ENCODE data around the gene PARVA.

- TF ChIP-seq POLR2A (IDR thresholded peaks at IDR 0.05; ENCODE audit: low read length): no peak
- TF ChIP-seq JUN (IDR thresholded peaks at IDR 0.05): no peak
- no peak for TF ChIP-seq CBX8 (IDR thresholded peaks at IDR 0.05)
- no peak for TF ChIP-seq ZFP36 (IDR thresholded peaks at IDR 0.05; ENCODE audit: borderline replicate concordance, partially characterized antibody)
- no peak for TF ChIP-seq MAX (IDR thresholded peaks at IDR 0.05)
- no peak for TF ChIP-seq PBX3 (IDR thresholded peaks at IDR 0.05)
- no peak for TF ChIP-seq KDM1A (IDR thresholded peaks at IDR 0.05; ENCODE audit: low read depth)
- no peak for TF ChIP-seq SMC3 (IDR thresholded peaks at IDR 0.05)
Observed at GRCh38 chr11:12426176-12426575, 48.8 kb downstream of the PARVA start.

Measured in A549 (cell line).